CD4-positive, alpha-beta T cell (primary cell): ENCODE measurements around the gene MAP3K9. TPM values are rescaled to one million over a fixed set of nuclear protein-coding genes. Genes with fewer than 3 reads are reported as not detected.
"Not testable (repeated sequence)": the region's sequence is repeated elsewhere in the genome, so short reads cannot be mapped to it uniquely, and the experiment has no call there.

Experiments used
- ATAC-seq: fragments of 200-7000 bp; cut with Tn5 transposase; one replicate; pipeline ENCODE4 v1.10.0; 2022; ENCODE audit warnings: mild to moderate bottlenecking; ENCODE audit not compliant: poor library complexity
- CTCF ChIA-PET: fragments of 350-600 bp; sonication (Branson Sonifier 250); formaldehyde crosslinking; loops from one replicate; lab custom pipeline; 2021; ENCODE audit warnings: antibody characterized with exemption, inconsistent platforms; lab: Charles Lee
- POLR2A ChIA-PET: fragments of 350-600 bp; sonication (Branson Sonifier 250); formaldehyde crosslinking; loops from one replicate; lab custom pipeline; 2021; ENCODE audit warnings: antibody characterized with exemption, inconsistent platforms; lab: Charles Lee
- DNase-seq, 14 experiments: peaks; one replicate each; pipeline ENCODE4 v3.0.0-alpha.2; 2013 to 2020; ENCODE audit warnings: mixed read lengths in 2 of 14
- H3K27ac ChIP-seq, 2 donors: one replicate each; pipeline versions ENCODE4 v1.5.1 to v1.7.0; 2013; ENCODE audit warnings: low read length in 2 of 2, low read depth in 1 of 2, mild to moderate bottlenecking in 1 of 2
- H3K27me3 ChIP-seq, 2 experiments: 1 replicate in 1 of 2; 2 replicates in 1 of 2; pipeline versions ENCODE4 v1.6.1 to v1.7.0; 2013; ENCODE audit warnings: low read length in 2 of 2, control low read depth in 1 of 2, mild to moderate bottlenecking in 1 of 2, moderate library complexity in 1 of 2; ENCODE audit not compliant: insufficient read depth in 2 of 2, control insufficient read depth in 1 of 2
- H3K36me3 ChIP-seq: one replicate; pipeline ENCODE4 v1.6.1; 2013; ENCODE audit warnings: low read length, control low read depth; ENCODE audit not compliant: insufficient read depth
- H3K4me1 ChIP-seq: one replicate; pipeline ENCODE4 v1.6.1; 2013; ENCODE audit warnings: low read length, control low read depth; ENCODE audit not compliant: insufficient read depth
- H3K4me3 ChIP-seq: one replicate; pipeline ENCODE4 v1.5.1; 2013; ENCODE audit warnings: mild to moderate bottlenecking, low read length, moderate library complexity
- H3K9me3 ChIP-seq, 2 experiments: 1 replicate in 1 of 2; 2 replicates in 1 of 2; pipeline versions ENCODE4 v1.6.1 to v1.7.0; 2013; ENCODE audit warnings: low read length in 2 of 2, mild to moderate bottlenecking in 2 of 2, control low read depth in 1 of 2, moderate library complexity in 1 of 2; ENCODE audit not compliant: control insufficient read depth in 1 of 2, insufficient read depth in 1 of 2
- H3K27ac Mint-ChIP-seq: one replicate; pipeline ENCODE4 v1.8.0; 2020; ENCODE audit warnings: mixed read lengths
- H3K27me3 Mint-ChIP-seq: one replicate; pipeline ENCODE4 v1.8.0; 2021; ENCODE audit warnings: mixed read lengths
- H3K36me3 Mint-ChIP-seq: one replicate; pipeline ENCODE4 v1.8.0; 2021; ENCODE audit warnings: low read depth, mixed read lengths
- H3K4me1 Mint-ChIP-seq: one replicate; pipeline ENCODE4 v1.8.0; 2021; ENCODE audit warnings: low read depth, mixed read lengths
- H3K4me3 Mint-ChIP-seq: one replicate; pipeline ENCODE4 v1.8.0; 2020; ENCODE audit warnings: mild to moderate bottlenecking, mixed read lengths
- H3K9me3 Mint-ChIP-seq: one replicate; pipeline ENCODE4 v1.8.0; 2020; ENCODE audit warnings: mixed read lengths
- CTCF ChIP-seq: fragments of 200-600 bp; IDR thresholded peaks from one replicate; pipeline ENCODE4 v1.8.0; 2022; ENCODE audit warnings: antibody characterized with exemption, mild to moderate bottlenecking
- intact Hi-C, 2 experiments: fragments of 100-400 bp; cut with DNase I in 1 of 2; cut with micrococcal nuclease in 1 of 2; formaldehyde crosslinking; loops; one replicate each; pipeline versions ENCODE4 v1.15.1 to v1.9.0; 2023 to 2025; cut with DNase I, micrococcal nuclease
- total RNA-seq, 174 experiments: library from RNA in 2 of 174; stranded (reverse) in 2 of 174; gene quantifications; one replicate each; pipeline ENCODE4 v1.2.3 and lab custom pipeline; 2021 to 2026

The MAP3K9 gene
- total RNA-seq, 2 experiments from 2014 or later, result 5.9 to 6.3 TPM

DNA sequence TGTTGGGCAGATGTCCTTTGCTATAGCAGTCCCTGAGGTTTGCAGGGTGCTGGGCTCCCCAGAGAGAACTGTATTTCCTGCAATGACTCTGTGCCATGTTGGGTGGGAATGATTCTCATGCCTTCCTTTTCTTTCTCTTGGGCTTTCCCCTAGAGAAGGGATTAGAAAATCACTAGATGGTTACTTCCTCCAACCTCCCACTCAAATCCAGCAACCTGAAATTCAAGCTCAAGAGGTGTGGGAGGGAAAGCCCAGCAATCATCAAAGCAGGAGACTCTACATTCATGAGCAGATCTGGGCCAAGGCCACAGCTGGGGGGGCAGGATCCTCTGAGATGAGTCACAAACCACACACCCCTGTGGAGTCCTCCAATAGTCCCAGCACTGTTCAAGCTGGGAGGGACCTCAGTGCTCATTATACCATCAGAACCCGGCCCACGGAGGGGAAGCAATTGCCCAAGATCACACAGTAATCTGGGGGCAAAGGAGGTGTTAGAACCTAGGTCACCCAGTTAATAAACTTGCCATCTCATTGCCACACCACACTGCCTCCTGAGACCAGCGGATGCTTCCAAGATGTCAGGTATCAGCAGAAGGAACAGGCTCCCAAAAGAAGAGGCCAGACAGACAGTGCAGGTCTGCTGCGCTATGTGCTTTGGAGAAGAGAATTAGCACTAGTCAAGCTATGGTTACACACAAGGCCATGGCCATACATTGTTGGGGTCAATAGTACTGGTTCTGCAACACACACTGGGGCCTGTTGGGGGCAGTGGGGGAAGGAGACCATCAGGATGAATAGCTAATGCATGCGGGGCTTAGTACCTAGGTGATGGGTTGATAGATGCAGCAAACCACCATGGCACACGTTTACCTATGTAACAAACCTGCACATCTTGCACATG, 101.9 kb downstream of the MAP3K9 start:
- intact Hi-C loops, result no loop called here
- H3K27me3 ChIP-seq, result no peaks in the 10 kb centered on the region
- Mint-ChIP-seq H3K36me3 (no peaks in the 10 kb centered on the region), H3K4me3 (no peak overlapping the region), H3K4me1 (no peaks in the 10 kb centered on the region), H3K27ac (no peak overlapping the region), H3K27me3 (no peaks in the 10 kb centered on the region), H3K9me3 (no peaks in the 10 kb centered on the region)
- TF ChIP-seq CTCF, result no peak
- no peak for ATAC-seq
- H3K9me3 ChIP-seq, result no peaks in the 10 kb centered on the region
- ChIA-PET POLR2A (interaction anchor here (0.6 kb wide), 1 partner anchor 66 kb away, joined by 3 read pairs; no protein-coding TSS in a partner anchor), CTCF (interaction anchor here (0.6 to 1.6 kb wide), 3 partner anchors 46 to 98 kb away, joined by 3 to 4 read pairs (median 3); no protein-coding TSS in a partner anchor)
- peak in 1 of 14 experiments; percentile 16 for DNase-seq
- H3K27ac ChIP-seq, result no peak overlapping the region
- H3K4me3 ChIP-seq, result no peak overlapping the region
- H3K36me3 ChIP-seq, result no peaks in the 10 kb centered on the region
- H3K4me1 ChIP-seq, result no peaks in the 10 kb centered on the region

DNA sequence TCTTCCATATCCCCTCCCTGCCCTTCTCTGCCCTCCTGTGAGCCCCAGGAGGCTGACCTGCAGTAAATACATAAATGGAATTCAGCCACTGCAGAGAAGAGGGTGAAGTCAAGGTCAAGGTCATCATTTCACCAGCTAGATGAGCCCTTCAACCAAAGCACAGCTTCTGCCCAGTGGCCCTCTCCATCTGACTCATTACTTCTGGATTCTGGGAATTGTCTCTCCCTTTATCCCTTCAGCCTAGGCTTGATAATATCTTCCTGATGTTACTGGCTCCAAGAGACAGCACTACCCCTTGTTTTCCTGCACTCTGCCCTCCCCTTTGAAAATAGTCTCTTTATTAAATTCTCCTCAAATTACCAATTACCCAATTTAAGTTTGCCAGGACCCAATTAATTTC, 103.1 kb downstream of the MAP3K9 start:
- Mint-ChIP-seq H3K4me1 (no peaks in the 10 kb centered on the region), H3K4me3 (no peak overlapping the region), H3K27me3 (no peaks in the 10 kb centered on the region), H3K36me3 (no peaks in the 10 kb centered on the region), H3K9me3 (no peaks in the 10 kb centered on the region), H3K27ac (no peak overlapping the region)
- intact Hi-C loops, result no loop called here
- Histone ChIP-seq H3K36me3 (no peaks in the 10 kb centered on the region), H3K4me1 (no peaks in the 10 kb centered on the region), H3K27ac (no peak overlapping the region), H3K9me3 (no peaks in the 10 kb centered on the region), H3K27me3 (no peaks in the 10 kb centered on the region), H3K4me3 (no peak overlapping the region)
- DNase-seq (no peak), ATAC-seq (no peak)
- ChIA-PET CTCF (interaction anchor here (0.6 to 1.2 kb wide), 2 partner anchors 10 to 65 kb away, joined by 3 read pairs; no protein-coding TSS in a partner anchor), POLR2A (no interaction called here)
- no peak for TF ChIP-seq CTCF

- Mint-ChIP-seq H3K27ac (no peak overlapping the region), H3K4me1 (no peaks in the 10 kb centered on the region)
- intact Hi-C loops, result loop anchor here (1.0 to 5.0 kb wide), 2 partner anchors 38 to 83 kb away; no protein-coding TSS in a partner anchor
Measured at GRCh38 chr14:70704960-70705359, 104.4 kb downstream of the MAP3K9 start.

GRCh38 chr14:70703621-70704168, 105.6 kb downstream of the MAP3K9 start:
- H3K9me3 Mint-ChIP-seq, result not testable (repeated sequence)

More at GRCh38 chr14:70704960-70705359, 104.4 kb downstream of the MAP3K9 start:
- Mint-ChIP-seq H3K27me3 (no peaks in the 10 kb centered on the region), H3K36me3 (no peaks in the 10 kb centered on the region), H3K4me3 (no peak overlapping the region), H3K9me3 (no peaks in the 10 kb centered on the region)
- POLR2A ChIA-PET, result no interaction called here
- no peak overlapping the region for H3K4me3 ChIP-seq
- DNase-seq (no peak), ATAC-seq (no peak)
- CTCF ChIA-PET, result interaction anchor here (0.7 to 1.2 kb wide), 2 partner anchors 61 to 64 kb away, joined by 3 read pairs; no protein-coding TSS in a partner anchor
- TF ChIP-seq CTCF, result no peak
- H3K4me1 ChIP-seq, result no peaks in the 10 kb centered on the region
- H3K9me3 ChIP-seq, result no peaks in the 10 kb centered on the region
- no peaks in the 10 kb centered on the region for H3K27me3 ChIP-seq
- H3K36me3 ChIP-seq, result no peaks in the 10 kb centered on the region
- H3K27ac ChIP-seq, result no peak overlapping the region

More at GRCh38 chr14:70703621-70704168, 105.6 kb downstream of the MAP3K9 start:
- H3K4me3 ChIP-seq, H3K27ac Mint-ChIP-seq, POLR2A ChIA-PET, H3K27me3 Mint-ChIP-seq, H3K27ac ChIP-seq, H3K36me3 Mint-ChIP-seq, DNase-seq, H3K36me3 ChIP-seq, H3K27me3 ChIP-seq, ATAC-seq, H3K4me1 ChIP-seq, H3K4me3 Mint-ChIP-seq, H3K4me1 Mint-ChIP-seq, CTCF ChIA-PET, H3K9me3 ChIP-seq: not testable (repeated sequence)
- intact Hi-C loops, result loop anchor here in 1 of 2 experiments (5.0 kb wide), 1 partner anchor 36 kb away; no protein-coding TSS in a partner anchor
